Activated CD4-positive, alpha-beta T cell treated with anti-CD3 and anti-CD28 coated beads, Interleukin-2, amount 10 ng/mL, durations not matched to agents 24 days and 14 days (primary cell): Measurements from ENCODE around the gene SLC5A11. TPM values are rescaled to one million over a fixed set of nuclear protein-coding genes. Genes with fewer than 3 reads are reported as not detected.
"Not testable (repeated sequence)": the region's sequence is repeated elsewhere in the genome, so short reads cannot be mapped to it uniquely, and the experiment has no call there.

Experiments used
- DNase-seq: peaks from one replicate; pipeline ENCODE4 v3.0.0; 2022
- H3K27ac Mint-ChIP-seq: one replicate; pipeline ENCODE4 v1.8.0; 2022; ENCODE audit warnings: mild to moderate bottlenecking, mixed read lengths
- H3K27me3 Mint-ChIP-seq: one replicate; pipeline ENCODE4 v1.8.0; 2022; ENCODE audit warnings: mixed read lengths
- H3K36me3 Mint-ChIP-seq: one replicate; pipeline ENCODE4 v1.8.0; 2022; ENCODE audit warnings: low read depth, mild to moderate bottlenecking, mixed read lengths
- H3K4me1 Mint-ChIP-seq: one replicate; pipeline ENCODE4 v1.8.0; 2021; ENCODE audit warnings: mixed read lengths
- H3K4me3 Mint-ChIP-seq: one replicate; pipeline ENCODE4 v1.8.0; 2022; ENCODE audit warnings: mild to moderate bottlenecking, moderate library complexity, mixed read lengths
- H3K9me3 Mint-ChIP-seq: one replicate; pipeline ENCODE4 v1.8.0; 2021; ENCODE audit warnings: mixed read lengths
- intact Hi-C: fragments of 100-400 bp; cut with micrococcal nuclease; formaldehyde crosslinking; loops from one replicate; pipeline ENCODE4 v1.15.1; 2023
- total RNA-seq: library from RNA; stranded (reverse); gene quantifications from 2 replicates; pipeline ENCODE4 v1.2.3, GENCODE V29; 2022

SLC5A11 gene
- total RNA-seq, 1 donor from 2014 or later: not detected

DNA sequence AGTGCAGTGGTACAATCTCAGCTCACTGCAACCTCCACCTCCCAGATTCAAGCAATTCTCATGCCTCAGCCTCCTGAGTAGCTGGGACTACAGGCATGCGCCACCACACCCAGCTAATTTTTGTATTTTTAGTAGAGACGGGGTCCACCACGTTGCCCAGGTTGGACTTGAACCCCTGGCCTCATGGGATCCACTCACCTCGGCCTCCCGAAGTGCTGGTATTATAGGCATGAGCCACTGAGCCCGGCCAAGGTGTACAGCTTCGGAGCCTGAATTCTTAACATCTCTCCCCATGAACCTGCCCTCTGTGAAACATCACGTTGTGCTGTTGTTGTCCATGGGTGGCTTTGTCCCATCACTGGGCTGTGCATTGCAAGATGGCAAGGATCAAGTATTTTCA lies 11.1 kb downstream of the SLC5A11 start:
- H3K36me3 Mint-ChIP-seq, DNase-seq, intact Hi-C loops, H3K9me3 Mint-ChIP-seq, H3K4me3 Mint-ChIP-seq, H3K4me1 Mint-ChIP-seq, H3K27ac Mint-ChIP-seq, H3K27me3 Mint-ChIP-seq: not testable (repeated sequence)

DNA sequence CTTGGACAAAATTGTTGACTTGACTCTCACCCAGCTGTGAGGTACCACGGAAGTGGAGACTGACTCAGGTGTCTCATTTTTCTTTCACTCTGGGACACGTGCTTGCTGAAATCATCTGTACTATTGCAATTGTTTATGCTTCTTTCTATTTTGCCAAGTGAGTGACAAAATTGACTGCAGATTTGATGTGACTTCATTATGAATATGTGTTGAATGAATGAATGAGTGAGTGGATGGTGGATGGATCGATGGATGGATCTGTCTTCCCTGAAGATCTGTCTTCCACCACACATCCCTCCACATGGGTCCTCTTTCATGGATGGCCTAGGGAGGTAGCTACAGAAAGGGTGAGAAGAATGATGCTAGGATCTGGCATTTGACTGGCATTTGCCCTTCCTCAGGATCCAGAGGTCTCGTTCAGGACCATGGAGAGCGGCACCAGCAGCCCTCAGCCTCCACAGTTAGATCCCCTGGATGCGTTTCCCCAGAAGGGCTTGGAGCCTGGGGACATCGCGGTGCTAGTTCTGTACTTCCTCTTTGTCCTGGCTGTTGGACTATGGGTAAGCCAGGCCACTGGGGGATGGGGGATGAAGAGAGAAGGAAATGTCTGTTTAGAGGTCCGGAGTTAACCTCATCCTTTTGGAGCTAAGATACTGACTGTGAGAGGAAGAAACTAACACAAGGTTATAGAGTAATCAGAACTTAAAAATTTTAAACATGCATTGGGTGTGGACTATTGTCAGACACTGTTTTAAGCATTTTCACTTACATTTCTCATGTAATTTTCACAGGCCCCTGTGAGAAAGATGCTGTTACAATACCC lies 12.7 kb downstream of the SLC5A11 start:
- DNase-seq: peak; percentile 87
- H3K27me3 Mint-ChIP-seq: no peaks in the 10 kb centered on the region
- no peaks in the 10 kb centered on the region for H3K9me3 Mint-ChIP-seq
- intact Hi-C loops: no loop called here
- no peaks in the 10 kb centered on the region for H3K36me3 Mint-ChIP-seq
- H3K4me3 Mint-ChIP-seq: no peak overlapping the region
- no peaks in the 10 kb centered on the region for H3K4me1 Mint-ChIP-seq
- no peak overlapping the region for H3K27ac Mint-ChIP-seq

DNA sequence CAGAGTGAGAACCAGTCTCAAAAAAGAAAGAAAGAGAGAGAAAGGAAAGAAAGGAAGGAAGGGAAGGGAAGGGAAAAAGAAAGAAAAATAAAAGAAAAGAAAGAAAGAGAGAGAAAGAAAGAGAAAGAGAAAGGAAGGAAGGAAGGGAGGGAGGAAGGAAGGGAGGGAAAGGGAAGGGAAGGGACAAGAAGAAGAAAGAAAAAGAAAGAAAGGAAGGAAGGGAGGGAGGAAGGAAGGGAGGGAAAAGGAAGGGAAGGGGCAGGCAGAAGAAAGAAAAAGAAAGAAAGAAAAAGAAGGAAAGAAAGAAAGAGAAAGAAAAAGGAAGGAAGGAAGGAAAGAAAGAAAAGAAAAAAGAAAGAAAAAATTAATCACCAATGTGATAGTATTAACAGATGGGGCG lies 15.7 kb downstream of the SLC5A11 start:
- intact Hi-C loops: no loop called here
- Mint-ChIP-seq H3K9me3 (peaks cover 11% of the 10 kb centered on the region), H3K4me1 (no peaks in the 10 kb centered on the region), H3K27me3 (peaks cover 2% of the 10 kb centered on the region), H3K36me3 (no peaks in the 10 kb centered on the region), H3K27ac (no peak overlapping the region), H3K4me3 (no peak overlapping the region)
- no peak for DNase-seq

DNA sequence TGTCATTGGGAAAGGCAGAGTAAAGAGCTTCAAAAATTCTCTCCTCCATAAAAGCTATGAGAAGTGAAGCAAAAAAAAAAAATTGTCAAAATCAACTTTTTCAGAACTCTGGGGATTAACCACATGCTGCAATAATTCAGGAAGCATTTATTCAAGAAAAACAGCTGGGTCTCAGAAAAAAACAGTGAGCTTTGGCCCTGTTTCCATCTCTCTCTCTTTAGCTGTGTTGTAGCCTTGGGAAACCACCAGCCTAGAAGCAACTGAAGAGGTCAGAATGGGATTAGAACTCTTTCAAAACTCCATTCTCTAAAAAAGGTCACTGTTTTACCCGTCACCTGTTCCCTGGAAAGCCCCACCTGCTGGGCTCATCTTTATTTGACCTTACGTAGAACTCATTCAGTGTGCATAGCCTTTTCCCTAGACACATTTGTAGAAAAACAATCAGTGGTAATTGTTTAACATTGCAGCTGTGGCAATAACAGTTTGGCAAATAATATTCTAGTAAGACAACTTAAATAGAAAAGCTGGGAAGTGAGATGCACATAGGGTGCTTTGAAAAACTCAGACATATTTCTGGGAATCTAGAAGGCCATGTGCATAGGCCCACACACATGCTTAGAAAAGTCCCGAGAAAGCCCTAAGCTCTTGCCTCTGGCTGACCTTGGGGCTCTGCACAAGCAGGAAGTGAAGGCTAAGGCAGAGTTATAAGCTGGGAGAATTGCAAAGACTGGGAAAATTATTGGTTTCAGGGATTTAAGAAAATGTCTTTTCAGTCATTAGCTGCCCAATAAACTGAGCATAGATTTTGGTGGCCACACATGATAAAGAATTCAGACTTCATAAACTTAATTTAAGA lies 18.0 kb downstream of the SLC5A11 start:
- Mint-ChIP-seq H3K4me1 (no peaks in the 10 kb centered on the region), H3K27ac (no peak overlapping the region), H3K27me3 (peaks cover 5% of the 10 kb centered on the region), H3K9me3 (peaks cover 11% of the 10 kb centered on the region), H3K4me3 (no peak overlapping the region), H3K36me3 (no peaks in the 10 kb centered on the region)
- intact Hi-C loops: no loop called here
- DNase-seq: no peak

DNA sequence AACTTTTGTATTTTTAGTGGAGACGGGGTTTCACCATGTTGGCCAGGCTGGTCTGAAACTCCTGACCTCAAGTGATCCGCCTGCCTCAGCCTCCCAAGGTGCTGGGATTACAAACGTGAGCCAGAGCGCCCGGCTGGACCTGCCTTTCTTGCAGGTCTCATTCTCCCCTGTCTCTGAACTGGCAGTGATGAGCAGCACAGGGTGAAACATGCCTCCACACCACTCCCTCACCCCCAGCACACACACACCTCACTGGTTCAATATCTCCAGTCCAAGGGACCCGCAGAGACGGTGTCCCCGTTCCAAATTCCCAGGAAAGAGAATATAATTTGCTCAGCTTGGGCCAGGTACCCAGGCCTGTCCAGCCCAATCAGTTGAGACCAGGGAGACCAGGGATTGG lies 23.3 kb downstream of the SLC5A11 start:
- Mint-ChIP-seq H3K4me3 (no peak overlapping the region), H3K4me1 (no peaks in the 10 kb centered on the region), H3K27ac (no peak overlapping the region), H3K9me3 (peaks cover 7% of the 10 kb centered on the region), H3K36me3 (no peaks in the 10 kb centered on the region), H3K27me3 (peaks cover 5% of the 10 kb centered on the region)
- DNase-seq: no peak
- intact Hi-C loops: no loop called here

DNA sequence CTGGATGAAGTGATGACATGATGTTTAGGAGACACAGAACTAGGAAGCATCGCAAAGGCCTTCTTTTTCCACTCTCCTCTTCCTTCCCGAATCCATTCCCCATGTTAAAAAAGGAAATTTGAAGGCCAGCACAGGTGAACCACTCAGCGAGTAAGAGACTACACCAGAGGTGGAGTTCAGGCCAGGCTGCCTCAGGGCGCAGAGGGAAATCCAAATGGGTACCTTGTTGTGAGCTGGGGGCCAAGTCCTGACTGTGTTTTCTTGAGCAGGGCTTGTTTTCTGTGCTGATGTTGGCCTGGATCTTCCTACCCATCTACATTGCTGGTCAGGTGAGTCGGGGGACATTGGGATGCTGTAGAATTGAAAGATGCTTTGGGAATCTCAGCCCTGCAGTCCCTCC lies 26.1 kb downstream of the SLC5A11 start:
- H3K27ac Mint-ChIP-seq: no peak overlapping the region
- no peaks in the 10 kb centered on the region for H3K9me3 Mint-ChIP-seq
- intact Hi-C loops: no loop called here

DNA sequence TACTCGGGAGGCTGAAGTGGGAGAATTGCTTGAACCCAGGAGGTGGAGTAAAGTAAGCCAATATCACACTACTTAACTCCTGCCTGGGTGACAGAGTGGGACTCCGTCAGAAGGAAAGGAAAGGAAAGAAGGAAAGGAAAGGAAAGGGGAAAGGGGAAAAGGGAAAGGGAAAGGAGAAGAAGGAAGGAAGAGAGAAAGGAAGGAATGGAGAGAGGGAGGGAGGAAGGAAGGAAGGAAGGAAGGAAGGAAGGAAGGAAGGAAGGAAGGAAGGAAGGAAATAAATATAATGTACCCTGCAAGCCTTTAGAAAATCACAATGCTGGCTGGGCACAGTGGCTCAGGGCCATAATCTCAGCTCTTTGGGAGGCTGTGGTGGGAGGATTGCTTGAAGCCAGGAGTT lies 27.3 kb downstream of the SLC5A11 start:
- Mint-ChIP-seq H3K27ac (no peak overlapping the region), H3K27me3 (no peaks in the 10 kb centered on the region), H3K36me3 (no peaks in the 10 kb centered on the region), H3K9me3 (no peaks in the 10 kb centered on the region), H3K4me3 (no peak overlapping the region), H3K4me1 (no peaks in the 10 kb centered on the region)
- intact Hi-C loops: no loop called here
- no peak for DNase-seq

More for the DNA sequence above, 26.1 kb downstream of the SLC5A11 start:
- H3K36me3 Mint-ChIP-seq: no peaks in the 10 kb centered on the region
- peaks cover 3% of the 10 kb centered on the region for H3K27me3 Mint-ChIP-seq
- no peak overlapping the region for H3K4me3 Mint-ChIP-seq
- H3K4me1 Mint-ChIP-seq: no peaks in the 10 kb centered on the region
- no peak for DNase-seq

DNA sequence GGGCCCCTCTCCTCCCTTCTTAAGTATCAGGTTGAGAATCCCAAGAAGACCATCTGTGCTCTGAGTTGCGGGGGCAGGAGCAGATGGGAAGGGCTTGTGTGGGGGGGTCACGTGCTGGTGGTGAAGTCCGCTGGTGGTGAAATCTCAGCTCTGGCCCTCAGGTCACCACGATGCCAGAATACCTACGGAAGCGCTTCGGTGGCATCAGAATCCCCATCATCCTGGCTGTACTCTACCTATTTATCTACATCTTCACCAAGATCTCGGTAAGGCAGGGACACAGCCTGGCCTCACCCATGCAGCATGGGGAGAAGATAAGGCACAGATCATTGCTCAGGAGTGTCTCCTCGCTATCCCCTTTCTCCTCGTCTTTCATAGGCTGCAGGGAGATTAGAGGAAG lies 29.7 kb downstream of the SLC5A11 start:
- H3K9me3 Mint-ChIP-seq: peaks cover 5% of the 10 kb centered on the region
- H3K4me1 Mint-ChIP-seq: no peaks in the 10 kb centered on the region
- no peak overlapping the region for H3K27ac Mint-ChIP-seq
- no peaks in the 10 kb centered on the region for H3K36me3 Mint-ChIP-seq
- intact Hi-C loops: no loop called here
- no peak for DNase-seq
- H3K4me3 Mint-ChIP-seq: no peak overlapping the region
- no peaks in the 10 kb centered on the region for H3K27me3 Mint-ChIP-seq

DNA sequence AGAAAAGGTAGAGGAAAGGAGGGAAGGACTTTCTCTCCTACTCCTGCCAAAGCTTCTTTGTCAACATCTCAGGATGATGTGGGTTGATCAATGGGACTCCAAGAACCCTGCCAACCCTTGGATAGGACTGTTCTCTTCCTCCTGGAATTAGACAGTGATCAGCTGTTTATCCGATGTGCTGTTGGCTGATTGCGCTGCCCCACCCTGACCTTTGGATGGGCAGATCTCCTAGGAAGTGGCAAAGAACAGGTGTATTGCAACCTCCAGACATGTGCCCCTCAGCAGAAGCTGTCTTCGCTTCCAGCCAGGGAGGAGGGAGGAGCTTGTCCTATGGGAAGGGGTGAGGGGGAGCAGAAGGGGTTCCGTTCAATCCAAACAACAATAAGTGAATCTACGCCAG lies 30.5 kb downstream of the SLC5A11 start:
- no peak for DNase-seq
- no peak overlapping the region for H3K27ac Mint-ChIP-seq
- peaks cover 5% of the 10 kb centered on the region for H3K9me3 Mint-ChIP-seq
- H3K36me3 Mint-ChIP-seq: no peaks in the 10 kb centered on the region
- intact Hi-C loops: no loop called here
- no peak overlapping the region for H3K4me3 Mint-ChIP-seq
- no peaks in the 10 kb centered on the region for H3K4me1 Mint-ChIP-seq
- no peaks in the 10 kb centered on the region for H3K27me3 Mint-ChIP-seq

DNA sequence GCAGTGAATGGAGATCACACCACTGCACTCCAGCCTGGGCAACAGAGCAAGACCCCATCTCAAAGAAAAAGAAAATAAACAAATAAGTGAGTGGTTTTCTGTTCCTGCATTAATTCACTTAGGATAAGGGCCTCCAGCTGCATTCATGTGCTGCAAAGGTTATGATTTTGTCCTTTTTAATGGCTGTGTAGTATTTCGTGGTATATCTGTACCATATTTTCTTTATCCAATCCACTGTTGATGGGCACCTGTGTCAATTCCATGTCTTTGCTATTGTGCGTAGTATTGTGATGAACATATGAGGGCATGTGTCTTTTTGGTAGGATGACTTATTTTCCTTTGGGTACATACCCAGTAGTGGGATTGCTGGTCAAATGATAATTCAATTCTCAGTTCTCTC lies 33.9 kb downstream of the SLC5A11 start:
- Mint-ChIP-seq H3K27ac (no peak overlapping the region), H3K9me3 (peaks cover 5% of the 10 kb centered on the region), H3K4me3 (no peak overlapping the region), H3K36me3 (no peaks in the 10 kb centered on the region), H3K27me3 (no peaks in the 10 kb centered on the region), H3K4me1 (no peaks in the 10 kb centered on the region)
- intact Hi-C loops: no loop called here
- no peak for DNase-seq

DNA sequence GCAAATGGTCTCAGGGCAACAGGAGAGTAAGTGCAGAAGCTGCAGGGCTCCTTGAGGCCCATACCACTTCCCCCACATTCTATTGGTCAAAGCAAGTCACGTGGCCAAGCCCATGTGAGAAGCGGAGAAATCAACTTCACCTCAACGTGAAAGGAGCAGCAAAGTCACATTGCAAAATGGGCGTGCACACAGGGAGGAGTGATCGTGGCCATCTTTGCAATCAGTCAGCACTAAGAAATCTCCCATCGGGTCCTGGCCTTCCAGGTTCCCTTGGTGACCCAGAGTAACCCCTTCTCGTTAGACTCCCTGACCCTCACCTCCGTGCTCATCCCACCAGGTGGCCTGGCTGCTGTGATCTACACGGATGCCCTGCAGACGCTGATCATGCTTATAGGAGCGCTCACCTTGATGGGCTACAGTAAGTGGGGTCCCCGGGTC lies 38.0 kb downstream of the SLC5A11 start:
- Mint-ChIP-seq H3K9me3 (peaks cover 5% of the 10 kb centered on the region), H3K4me1 (no peaks in the 10 kb centered on the region), H3K4me3 (no peak overlapping the region), H3K27me3 (peaks cover 2% of the 10 kb centered on the region), H3K27ac (no peak overlapping the region), H3K36me3 (no peaks in the 10 kb centered on the region)
- intact Hi-C loops: no loop called here
- DNase-seq: no peak

DNA sequence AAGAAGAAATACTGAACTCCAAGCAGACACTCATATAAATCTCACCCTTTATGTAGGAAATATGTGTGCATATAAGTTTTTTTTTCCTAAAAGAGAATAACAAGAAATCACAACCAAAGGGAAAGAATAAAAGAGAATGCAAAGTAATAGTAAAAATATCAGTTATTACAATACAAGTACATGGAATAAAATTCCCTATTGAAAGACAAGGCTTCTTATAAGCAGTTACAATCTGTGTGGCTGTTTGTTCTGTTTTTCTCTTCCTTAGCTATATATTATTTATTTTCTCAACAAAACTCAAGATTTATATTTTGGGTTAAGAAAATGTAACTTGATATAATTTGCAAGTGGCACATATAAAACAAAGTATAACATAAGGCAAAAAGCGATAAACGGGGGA lies 41.7 kb downstream of the SLC5A11 start:
- intact Hi-C loops: no loop called here
- Mint-ChIP-seq H3K36me3 (no peaks in the 10 kb centered on the region), H3K4me1 (no peaks in the 10 kb centered on the region), H3K27me3 (peaks cover 8% of the 10 kb centered on the region), H3K4me3 (no peak overlapping the region), H3K27ac (no peak overlapping the region), H3K9me3 (no peaks in the 10 kb centered on the region)
- no peak for DNase-seq

DNA sequence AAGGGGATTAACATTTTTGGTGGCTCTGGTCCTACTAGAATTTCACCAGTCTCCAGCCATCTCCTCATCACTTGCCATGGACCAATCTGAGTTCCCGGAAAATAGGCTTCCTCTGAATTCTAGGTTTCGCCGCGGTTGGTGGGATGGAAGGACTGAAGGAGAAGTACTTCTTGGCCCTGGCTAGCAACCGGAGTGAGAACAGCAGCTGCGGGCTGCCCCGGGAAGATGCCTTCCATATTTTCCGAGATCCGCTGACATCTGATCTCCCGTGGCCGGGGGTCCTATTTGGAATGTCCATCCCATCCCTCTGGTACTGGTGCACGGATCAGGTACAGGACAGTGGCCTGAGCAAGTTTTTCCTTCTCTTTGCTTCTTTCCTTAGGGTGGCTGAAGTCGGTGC lies 45.0 kb downstream of the SLC5A11 start:
- H3K4me3 Mint-ChIP-seq: no peak overlapping the region
- peaks cover 8% of the 10 kb centered on the region for H3K27me3 Mint-ChIP-seq
- no peak for DNase-seq
- no peaks in the 10 kb centered on the region for H3K36me3 Mint-ChIP-seq
- no peaks in the 10 kb centered on the region for H3K9me3 Mint-ChIP-seq
- H3K27ac Mint-ChIP-seq: no peak overlapping the region
- intact Hi-C loops: no loop called here
- no peaks in the 10 kb centered on the region for H3K4me1 Mint-ChIP-seq

DNA sequence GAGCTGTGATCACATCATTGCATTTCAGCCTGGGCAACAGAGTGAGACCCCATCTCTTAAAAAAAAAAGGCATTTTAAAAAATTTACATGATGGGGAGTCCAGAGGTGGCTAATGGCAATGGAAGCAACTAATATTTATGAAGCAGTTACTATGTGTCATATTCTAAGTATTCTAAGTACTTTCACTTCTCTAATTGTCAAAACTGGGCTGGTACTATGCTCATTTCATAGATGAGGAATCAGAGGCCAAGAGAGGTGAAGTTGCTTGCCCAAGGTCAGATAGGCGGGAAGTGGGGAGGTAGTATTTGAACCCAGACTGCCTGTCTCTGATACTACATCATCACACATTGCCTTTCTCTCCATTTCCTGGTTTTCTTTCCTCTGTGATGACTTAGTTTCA lies 50.7 kb downstream of the SLC5A11 start:
- Mint-ChIP-seq H3K4me3 (no peak overlapping the region), H3K36me3 (no peaks in the 10 kb centered on the region), H3K9me3 (no peaks in the 10 kb centered on the region), H3K27ac (no peak overlapping the region), H3K27me3 (peaks cover 2% of the 10 kb centered on the region), H3K4me1 (no peaks in the 10 kb centered on the region)
- intact Hi-C loops: no loop called here
- DNase-seq: no peak
